NCI-H187 treated with DMSO at 0.1 percent for 48 hours (cell line): ENCODE data around the gene MEAK7.

ENCODE experiments used
- DNase-seq: peaks from one replicate; lab custom pipeline; 2025; lab: John Stamatoyannopoulos, UW

Gene MEAK7

DNA sequence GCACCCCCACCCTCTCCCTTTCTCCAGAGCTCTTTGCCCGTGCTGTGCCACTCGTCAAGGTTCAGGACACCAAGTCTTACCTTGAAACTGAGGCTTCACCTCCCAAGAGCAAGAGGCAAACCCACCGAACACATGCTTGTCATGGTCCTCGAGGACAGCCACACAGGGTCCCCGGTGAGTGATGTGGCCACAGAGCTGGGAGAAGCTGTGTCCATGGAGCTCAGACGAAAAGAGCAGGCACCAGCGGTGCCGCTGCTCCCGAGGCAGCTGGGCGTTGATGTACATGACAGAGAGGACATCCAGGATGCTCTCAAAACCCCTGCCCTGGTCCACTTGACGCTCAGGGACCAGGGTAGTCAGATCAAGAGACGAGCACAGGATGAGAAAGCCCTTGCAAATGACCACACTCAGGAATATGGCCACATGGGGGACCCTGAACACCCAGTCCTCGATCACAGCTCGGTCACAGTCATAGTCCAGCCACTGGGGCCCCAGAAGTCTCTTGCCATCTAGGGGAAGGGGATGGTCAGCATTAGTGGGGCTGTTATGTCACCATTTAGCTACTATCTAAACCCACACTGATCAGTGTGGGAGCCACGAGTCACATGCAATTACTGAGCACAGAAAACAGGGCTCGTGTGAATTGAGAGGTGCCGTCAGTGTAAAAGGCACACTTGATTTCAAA lies 17.8 kb downstream of the MEAK7 start:
- DNase-seq = no peak

DNA sequence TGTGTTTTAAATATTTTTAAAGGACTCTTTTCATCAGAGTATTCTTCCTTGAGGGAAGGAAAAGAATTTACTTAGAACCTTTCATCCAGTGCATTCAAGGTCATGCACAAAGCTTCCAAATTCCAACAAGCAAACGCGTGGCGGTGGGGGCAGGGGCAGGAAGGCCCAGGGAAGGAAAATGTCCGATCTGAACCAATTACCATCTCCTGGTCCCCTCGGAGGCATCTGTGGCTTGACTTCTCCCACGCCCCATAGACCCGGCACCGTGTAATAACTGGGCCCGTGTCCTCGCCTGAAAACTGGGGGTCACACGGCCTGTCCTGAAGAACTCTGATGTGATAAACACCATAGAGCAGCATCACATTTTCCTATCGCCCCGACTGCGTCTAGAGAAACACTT lies 18.3 kb downstream of the MEAK7 start:
- no peak for DNase-seq

DNA sequence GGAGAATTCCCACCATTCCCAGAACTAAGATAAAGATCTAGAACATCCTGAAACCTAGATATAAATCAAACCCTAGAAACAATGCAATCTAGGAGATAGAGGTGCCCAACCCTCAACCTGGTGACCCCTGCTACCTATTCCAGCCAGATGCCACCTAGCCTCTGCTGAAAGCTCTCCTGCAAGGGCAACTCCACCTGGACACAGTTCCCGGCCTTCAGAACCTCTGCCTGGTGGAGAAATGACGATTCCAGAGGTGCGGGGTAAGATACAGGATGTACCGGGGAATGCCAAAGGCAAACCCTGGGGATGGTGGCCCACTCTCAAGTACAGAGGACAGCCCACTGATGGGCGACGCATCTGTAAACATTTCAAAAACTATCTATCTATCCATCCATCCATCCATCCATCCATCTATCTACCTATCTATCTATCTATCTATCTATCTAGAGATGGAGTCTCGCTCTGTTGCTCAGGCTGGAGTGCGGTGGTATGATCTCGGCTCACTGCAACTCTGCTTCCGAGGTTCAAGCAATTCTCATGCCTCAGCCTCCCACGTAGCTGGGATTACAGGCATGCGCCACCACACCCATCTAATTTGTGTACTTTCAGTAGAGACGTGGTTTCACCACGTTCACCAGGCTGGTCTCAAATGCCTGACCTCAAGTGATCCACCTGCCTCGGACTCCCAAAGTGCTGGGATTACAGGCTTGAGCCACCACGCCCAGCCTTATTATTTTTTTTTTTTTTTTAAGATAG lies 19.0 kb downstream of the MEAK7 start:
- no peak for DNase-seq

DNA sequence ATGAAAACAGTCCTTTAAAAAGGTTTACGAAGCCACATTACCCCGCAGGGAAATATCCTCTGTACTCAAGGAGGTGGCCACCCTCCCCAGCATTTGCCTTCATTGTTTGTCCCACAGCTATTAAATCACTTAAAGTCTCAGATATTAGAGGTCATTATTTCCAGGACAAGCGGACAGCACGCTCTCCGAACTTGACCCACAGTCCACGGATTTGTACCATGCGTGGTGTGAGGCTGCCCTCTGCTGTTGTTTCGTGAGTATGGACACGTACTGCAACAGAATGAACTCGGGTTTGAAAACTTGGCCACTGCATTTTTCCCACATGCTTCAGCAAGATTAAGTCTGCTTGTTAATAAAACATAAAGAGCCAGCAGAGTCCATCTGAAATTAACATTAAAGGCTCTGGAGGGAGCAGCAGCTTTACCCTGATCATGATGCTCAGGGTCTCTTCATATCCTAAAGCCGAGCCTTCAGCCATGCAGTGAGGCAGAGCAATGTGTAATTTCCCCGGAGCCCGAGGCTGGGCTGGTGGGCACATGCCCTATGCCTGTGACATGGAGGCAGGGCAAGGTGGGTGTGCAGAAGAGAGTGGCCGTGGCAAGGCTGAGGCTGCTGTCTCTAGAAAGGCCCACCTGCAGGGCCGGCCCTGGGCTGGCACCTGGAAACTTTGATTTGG lies 19.7 kb downstream of the MEAK7 start:
- no peak for DNase-seq

DNA sequence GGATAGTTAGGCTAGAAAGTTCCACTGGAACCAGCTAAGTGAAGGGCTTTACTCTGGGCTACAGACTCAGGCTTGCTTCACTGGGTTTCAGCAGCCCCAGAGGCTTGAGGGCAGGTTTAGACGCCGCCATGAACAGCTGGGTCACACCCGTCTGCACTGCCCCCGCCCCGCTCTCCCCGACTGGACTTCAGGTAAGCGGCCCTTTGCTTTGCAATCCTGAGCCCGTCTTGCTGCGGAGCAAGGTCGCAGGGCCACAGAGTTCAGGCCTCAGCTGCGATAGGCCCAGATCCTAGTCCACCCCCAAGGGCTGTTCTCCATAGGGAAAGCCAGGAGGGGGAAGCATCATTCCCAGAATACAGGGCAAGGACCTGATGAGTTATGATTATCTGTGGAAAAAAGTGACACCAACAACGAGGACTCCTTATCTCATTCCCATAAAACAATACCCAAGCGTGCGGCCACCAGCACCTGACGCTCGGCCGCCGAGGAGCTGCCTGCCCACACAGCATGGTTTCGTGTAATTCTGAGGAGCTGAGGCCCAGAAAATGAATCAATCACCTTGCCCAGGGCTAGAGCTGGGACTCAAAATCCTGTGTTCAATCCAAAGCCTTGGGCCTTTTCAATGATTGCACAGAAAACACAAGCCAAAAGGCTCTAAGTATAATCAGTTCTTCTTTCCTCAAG lies 20.4 kb downstream of the MEAK7 start:
- DNase-seq = no peak

DNA sequence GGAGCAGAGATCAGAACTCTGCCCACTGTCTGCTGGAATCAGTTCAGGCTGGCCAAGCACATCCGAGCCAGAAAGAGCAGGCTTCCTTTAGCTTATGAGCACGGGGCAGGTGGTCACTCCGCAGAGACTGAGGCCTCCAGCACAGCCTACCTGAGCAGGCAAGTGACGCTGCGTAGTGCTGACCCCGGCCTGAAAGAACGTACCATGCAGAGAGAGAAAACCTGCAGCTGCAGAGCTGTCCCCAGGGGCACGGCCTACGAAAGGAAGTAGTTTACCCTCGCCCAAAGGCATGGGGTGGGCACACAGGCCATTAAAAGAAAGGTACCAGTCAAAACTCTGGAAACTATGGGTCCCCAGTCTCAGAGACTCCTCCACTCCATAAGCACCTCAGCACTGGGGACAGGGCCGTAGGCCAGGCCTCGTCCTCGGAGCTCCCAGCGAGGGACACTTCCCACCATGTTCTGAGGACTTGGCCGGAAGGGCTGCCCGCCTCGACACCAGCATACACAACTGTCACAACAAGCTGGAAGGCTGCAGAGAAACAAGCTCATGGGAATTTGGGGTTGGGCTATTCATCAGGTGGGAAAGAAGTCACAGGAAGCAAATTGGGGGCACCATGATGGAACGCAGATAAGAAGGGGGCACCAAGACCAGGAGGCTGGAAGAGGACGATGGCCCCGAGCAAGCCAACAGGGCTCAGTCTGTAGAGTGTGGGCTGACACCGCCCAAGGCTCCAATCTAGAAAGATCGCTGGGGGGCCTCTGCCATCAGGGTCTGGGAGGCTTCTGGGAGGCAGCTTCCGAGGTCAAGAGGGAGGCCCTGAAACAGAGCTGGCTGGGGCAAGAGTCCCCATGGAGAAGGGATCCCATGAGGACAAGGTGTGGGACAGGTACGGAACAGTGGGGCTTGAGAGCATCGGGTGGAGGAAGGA lies 21.2 kb downstream of the MEAK7 start:
- no peak for DNase-seq

DNA sequence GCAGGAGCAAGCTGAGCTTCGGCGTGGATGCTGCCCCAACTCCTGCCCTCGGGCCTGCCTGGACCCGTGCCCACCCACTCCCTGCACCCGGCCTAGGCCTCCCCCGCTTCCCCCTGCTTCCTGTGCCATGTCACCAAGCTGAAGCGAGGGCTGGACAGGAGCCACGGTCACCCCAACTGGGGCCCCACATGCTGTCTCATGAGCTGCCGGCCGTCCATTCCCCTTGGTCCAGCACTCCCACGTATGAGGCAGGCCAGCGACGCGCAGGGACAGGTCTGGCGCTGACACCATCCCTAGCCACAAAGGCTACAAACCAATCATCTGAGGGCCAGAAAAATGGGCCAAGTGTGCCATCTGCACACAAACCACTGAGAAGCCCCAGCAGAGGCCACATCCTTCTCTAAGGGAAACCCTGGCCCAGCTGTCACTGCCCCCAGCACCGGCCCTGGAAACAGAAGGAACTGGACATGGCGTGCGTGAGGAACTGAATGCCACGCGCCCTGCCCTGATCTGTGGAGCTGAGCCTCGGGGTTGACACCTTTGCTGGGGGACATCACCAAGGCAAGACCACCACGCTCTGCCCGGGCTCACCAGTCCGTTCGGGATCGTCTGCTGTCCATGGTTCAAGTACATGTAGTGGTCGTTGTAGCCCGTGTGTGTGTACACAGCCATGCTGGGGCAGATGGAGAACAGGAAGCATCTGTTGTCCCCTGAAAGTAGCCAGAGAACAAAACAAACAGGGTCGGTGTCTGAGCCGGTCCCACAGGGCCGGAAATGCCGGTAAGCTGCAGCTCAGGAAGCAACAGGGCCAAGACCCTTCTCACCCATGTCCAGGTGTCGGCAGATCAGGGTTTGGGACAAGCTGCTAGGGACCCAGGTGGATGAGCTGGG lies 22.2 kb downstream of the MEAK7 start:
- no peak for DNase-seq

DNA sequence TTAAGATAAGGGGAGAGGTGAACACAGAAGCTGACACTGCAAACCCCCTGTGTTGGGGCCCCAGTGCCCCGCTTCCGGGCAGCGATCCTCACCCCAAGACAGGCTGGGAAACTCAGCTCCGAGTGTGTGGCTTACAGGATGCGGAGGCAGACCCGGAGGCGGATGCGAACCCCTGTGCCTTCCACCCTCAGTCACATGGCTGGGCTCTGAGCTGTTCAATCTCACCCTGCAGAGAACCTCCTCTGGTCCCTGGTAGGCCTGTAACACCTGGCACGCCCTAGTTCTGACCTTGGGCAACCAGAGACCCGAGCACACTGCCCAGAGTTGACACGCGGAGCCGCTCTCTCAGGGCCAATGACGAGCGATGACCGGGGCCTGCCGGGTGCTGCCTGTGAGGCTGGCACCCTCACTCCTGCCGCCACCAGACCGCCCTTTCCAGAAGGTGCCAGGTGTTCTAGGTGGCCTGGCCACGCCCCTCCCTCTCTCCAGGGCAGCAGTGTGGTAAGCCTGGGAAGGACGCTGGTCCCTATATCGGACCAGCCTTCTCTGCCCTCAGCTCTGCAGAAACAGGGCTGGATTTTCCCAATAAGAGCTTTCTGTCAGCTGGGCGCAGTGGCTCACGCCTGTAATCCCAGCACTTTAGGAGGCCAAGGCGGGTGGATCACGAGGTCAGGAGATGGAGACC lies 23.3 kb downstream of the MEAK7 start:
- DNase-seq = no peak

DNA sequence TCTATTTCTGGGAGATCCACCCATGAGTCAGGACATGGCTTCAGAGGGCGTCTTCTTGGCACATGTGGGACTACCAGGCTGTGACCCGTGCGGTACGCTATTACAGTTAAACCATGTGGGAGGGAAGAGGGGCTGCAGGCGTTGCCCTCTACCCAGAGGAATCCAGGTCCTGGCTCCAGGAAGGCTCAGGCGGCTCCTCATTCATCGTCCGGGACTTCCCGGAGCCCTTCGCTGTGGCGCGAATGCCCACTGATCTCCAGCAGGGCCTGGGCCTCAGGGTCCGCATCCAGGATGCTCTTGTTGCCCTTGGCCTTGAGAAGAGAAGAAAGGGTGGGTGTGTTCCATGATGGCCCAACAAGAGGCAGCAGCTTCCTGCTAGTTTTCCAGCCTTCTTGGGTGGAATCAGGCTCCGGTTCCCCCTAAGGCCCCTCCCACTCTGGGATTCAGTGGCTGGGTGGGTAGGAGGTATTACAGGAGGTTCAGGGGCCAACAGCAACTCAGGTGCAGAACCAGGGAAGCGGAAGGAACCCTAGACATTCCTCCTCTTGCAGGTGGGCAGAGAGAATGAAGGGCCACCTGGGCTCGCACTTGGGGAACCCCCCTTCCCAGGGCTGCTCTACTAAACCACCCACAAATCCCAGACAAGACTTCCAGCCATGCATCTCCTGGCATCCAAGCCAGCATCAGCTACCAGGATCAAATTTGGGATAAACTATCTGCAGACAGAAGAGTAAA lies 24.6 kb downstream of the MEAK7 start:
- no peak for DNase-seq

DNA sequence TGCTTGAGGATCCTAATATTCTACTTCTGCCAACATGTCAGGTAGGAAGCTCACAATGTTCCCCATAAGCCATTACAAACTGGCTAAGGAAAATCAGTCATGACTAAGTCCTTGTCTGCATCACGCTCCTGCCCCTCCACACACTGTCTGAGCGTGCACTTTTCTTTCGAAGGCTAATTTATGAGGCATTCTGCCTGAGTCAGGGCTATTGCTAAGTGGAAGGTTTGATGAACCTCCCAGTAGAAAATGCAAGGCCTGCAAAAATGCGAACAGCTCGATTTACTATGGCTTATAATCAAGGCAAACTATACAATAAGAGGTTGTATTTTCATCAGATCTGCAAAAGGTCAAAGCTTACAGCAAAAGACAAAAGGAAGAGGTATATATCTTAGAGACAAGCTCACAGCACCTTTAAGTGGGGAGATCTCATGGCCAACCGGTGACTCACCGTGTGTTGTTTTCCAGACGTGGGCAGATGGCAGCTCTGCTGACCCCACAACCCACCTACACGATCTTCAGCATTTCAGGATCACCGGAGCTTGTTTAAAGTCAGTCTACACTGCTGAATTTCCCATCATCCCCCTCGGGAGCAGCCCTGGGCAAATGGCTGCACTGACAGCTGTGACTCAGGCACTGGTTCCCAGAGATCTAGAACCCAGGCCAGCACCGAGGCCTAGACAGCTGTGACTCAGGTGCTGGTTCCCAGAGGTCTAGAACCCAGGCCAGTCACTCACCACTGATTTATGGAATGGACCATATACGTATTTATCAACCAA lies 26.1 kb downstream of the MEAK7 start:
- DNase-seq = no peak

DNA sequence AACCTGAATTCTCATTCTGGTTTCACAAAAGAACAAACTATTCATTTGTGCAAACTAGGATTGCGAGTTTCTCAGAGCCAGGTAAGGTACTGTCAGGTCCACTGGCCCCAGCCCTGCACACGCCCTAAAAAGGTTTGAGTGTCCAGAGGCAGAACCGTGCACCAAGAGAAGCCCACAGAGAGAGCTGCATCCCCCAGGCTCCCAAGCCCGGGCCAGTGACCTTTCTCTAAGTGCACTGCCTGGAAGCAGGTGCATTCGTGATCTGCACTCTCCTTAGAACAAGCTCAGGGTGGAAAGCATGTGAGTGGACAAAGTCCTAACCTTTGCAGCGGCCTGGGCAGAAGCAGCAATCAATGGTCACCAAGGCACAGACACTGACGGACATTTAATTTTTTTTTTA lies 26.8 kb downstream of the MEAK7 start:
- DNase-seq = no peak

DNA sequence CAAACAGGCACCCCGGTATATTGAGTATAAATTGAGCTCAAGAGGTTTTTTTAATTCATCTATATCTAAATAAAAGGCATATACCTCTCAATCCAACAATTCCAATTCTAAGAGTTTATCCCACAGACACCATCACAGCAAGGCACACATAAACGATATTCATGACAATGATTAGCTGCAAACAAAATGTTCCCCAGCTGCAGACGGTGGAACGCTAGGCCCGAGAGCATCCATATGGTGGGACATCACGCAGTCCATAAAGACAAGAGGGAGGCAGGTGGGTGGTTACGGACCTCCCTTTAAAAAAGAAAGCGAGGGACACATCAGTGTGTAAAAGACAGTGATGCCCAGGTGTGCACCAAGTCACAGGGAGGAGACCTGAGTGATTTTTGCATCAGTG lies 28.1 kb downstream of the MEAK7 start:
- DNase-seq = no peak

DNA sequence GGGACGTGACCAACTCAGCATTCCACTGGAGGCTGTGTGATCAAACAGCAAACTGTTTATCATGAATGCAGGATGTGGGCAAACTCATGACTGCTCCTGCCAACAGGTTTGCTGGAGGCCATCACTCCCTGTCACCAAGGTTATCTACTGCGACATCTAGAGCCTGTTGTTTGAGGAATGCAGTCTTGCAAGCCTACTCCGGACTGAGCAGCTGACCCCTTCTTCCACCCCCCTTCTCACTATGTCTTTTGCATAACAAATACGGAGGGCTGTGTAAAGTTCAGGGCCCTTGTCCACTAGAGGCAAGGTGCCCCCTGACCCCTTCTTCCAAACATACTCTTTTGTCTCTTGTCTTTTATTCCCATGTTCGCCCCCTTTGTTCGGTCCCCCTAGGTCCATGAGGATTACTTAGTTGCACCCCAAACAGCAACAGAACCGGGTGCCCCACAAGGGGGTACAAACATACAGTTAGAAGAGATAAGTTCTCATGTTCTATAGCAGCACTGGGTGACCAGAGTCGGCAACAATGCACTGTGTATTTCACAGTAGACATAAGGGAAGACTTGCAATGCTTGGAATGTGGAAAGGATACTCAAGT lies 28.7 kb downstream of the MEAK7 start:
- no peak for DNase-seq

DNA sequence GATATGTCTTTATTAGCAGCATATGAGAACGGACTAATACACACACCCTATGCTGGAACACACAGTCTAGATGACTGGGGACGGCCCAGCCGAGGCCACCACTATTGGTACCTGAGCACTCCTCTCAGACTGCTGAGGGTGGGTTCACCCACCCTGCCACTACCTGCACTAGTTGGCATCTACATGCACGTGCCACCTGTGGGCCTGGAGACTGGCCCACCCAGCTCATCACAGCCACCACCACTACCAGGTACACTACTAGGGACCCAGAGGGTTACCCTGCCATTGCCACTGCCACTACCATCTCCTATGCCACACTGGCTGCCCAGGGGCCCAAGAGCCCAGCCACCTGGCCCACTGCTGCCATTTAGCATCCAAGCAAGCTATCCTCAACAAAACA lies 32.5 kb downstream of the MEAK7 start:
- DNase-seq = no peak

DNA sequence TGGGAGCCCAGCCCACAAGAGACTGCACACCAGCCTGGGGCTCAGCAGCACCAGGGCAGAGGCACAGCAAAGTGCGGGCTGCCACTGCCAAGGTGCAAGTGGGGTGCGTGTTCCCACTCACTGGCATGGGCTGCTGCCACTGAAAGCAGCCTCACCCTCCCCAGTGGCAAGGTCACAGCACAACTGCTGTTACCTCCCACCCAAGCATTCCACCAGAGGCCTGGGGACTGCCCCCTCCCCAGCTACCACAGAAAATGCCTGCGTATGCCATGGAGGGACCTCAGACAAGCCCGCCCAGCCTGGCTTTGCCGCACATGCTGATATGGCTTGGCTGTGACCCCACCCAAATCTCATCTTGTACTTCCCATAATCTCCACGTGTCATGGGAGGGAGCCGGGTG lies 33.1 kb downstream of the MEAK7 start:
- DNase-seq = no peak

DNA sequence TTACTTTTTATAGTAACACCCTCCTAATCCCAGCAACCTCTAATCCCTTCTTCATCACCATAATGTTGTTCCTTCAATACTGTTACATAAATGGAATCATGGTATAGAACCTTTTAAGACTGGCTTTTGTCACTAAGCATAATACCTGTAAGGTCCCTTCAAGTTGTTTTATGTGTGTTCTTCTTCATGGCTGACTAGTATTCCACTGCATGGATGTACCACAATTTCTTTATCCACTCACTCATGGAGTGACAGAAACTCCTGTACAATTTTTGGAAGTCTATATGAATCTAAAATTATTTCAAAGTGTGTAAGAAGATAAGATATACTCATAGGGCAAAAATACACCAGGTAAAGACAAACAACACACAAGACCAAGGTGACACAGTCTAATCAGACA lies 36.8 kb downstream of the MEAK7 start:
- DNase-seq = no peak

DNA sequence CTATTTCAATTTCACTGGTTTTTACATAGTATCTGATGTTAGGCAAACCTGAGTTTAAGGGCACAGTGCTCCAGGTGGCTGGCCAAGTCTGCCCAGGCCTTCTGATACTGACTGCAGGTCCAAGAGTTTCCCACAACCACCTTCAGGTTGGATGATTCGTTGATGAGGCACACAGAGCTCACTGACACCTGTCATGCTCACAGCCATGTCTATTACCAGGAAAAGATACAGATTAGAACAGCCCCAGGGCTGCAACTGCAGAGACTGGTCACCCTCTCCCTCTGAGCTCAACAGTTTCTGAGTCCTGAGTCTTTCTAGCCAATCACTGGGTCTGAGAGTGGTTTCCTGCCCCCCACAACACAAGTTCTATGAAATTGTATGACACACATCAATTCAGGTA lies 37.2 kb downstream of the MEAK7 start:
- no peak for DNase-seq

DNA sequence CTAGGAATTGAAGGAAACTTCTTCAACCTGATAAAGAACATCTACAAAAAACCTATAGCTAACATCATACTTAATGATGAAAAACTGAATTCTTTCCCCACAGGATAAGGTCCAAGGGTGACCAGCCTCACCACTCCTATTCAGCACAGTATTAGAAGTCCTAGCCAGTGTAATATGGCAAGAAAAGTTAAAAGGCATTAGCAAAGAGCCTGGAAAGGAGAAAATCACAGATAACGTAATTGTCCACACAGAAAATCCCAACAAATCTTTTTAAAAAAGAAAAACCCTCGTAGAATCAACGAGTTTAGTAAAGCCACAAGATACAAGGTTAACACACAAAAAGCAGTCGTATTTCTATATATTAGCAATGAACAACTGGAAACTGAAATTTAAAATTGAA lies 37.8 kb downstream of the MEAK7 start:
- no peak for DNase-seq
